Measurements from ENCODE around the gene LTBP3. TPM values are rescaled to one million over a fixed set of nuclear protein-coding genes. Genes with fewer than 3 reads are reported as not detected.

LTBP3 gene
- total and polyA plus RNA-seq, 9 of the 15 experiments (the other 6 are each of a cell fraction or from before 2014, with no cell fraction given) = 0.06 to 20.5 (median 4.8) TPM

DNA sequence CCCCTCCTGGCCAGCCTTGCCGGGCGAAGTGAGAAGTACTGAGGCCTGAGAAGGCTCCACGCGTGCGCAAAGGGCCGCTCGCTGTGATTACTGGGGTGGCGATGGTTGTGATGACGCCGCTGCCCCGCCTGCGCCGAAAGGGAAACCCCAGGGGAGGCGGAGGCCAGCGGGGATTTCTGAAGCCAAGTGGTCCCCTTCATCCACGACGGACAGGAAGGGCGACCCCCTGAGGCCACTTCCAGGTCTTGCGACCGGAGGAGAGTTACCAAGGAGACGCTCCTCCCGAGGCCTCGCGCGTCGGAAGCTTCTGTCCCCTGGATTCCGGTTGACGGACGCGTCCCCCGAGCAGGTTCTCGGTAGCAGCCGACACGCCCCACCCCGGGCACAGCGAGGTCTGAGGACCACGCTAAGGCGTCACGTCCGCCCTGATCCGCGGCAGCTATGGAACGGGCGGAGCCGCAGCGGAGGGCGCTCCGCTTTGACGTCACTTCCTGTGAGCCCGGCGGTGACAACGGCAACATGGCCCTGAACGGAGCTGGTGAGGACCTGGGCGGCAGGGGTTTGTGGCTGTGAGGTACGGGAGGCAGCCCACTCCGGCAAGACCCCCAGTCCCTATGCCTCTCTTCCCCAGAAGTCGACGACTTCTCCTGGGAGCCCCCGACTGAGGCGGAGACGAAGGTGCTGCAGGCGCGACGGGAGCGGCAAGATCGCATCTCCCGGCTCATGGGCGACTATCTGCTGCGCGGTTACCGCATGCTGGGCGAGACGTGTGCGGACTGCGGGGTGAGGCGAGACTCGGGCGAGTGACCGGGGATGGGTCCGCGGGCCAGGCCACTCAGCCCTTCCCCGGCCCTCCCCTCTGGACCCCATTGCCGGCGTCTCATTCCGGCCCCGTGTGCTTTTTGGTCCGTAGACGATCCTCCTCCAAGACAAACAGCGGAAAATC is 12.1 kb upstream of the LTBP3 start, which contains the start of gene ZNRD2 (continued):
- peak; percentile 84 to 97 (median 95) for TF ChIP-seq ZBTB11 (CRISPR knock-in tag; IDR thresholded peaks at IDR 0.05)
- TF ChIP-seq CTCFL (IDR thresholded peaks at IDR 0.05; ENCODE audit: borderline replicate concordance, insufficient read depth, low read depth, low read length, poor library complexity, severe bottlenecking) = peak; percentile 45
- TF ChIP-seq ELF4 (CRISPR knock-in tag; IDR thresholded peaks at IDR 0.05) = 0 out of 2 replicates have a peak, but pooled peaks have one; percentile 35
- TF ChIP-seq NR2C1 (IDR thresholded peaks at IDR 0.05) = peak; percentile 68; the same call in 1 of the 2 replicates
- peak; percentile 71 for TF ChIP-seq NR2C1 (tag; IDR thresholded peaks at IDR 0.05)
- TF ChIP-seq ZNF197 (CRISPR knock-in tag; IDR thresholded peaks at IDR 0.05; ENCODE audit: low read depth) = no peak
- TF ChIP-seq, protein P1, sequence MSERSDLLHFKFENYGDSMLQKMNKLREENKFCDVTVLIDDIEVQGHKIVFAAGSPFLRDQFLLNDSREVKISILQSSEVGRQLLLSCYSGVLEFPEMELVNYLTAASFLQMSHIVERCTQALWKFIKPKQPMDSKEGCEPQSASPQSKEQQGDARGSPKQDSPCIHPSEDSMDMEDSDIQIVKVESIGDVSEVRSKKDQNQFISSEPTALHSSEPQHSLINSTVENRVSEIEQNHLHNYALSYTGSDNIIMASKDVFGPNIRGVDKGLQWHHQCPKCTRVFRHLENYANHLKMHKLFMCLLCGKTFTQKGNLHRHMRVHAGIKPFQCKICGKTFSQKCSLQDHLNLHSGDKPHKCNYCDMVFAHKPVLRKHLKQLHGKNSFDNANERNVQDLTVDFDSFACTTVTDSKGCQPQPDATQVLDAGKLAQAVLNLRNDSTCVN (CRISPR knock-in tag; IDR thresholded peaks at IDR 0.05) = 0 out of 2 replicates have a peak, but pooled peaks have one; percentile 32
- peak; percentile 94 for TF ChIP-seq HCFC1 (IDR thresholded peaks at IDR 0.05; ENCODE audit: low read depth, low read length)
- TF ChIP-seq ZEB2 (IDR thresholded peaks at IDR 0.05) = peak; percentile 74; the same call in 1 of the 2 replicates
- peak; percentile 53; the same call in 1 of the 2 replicates for TF ChIP-seq ZFP91 (CRISPR knock-in tag; IDR thresholded peaks at IDR 0.05)
- peak; percentile 74; the same call in 1 of the 2 replicates for TF ChIP-seq MYC (IDR thresholded peaks at IDR 0.05; ENCODE audit: low read depth, low read length)
- 0 out of 2 replicates have a peak, but pooled peaks have one; percentile 45 for TF ChIP-seq MYC (CRISPR knock-in tag; IDR thresholded peaks at IDR 0.05; ENCODE audit: borderline replicate concordance, low read depth)
- peak; percentile 55 for TF ChIP-seq NEUROD1 (IDR thresholded peaks at IDR 0.05; ENCODE audit: borderline replicate concordance, low read depth, low read length, partially characterized antibody)
- TF ChIP-seq GATA2 (CRISPR knock-in tag; IDR thresholded peaks at IDR 0.05) = 0 out of 2 replicates have a peak, but pooled peaks have one; percentile 28
- TF ChIP-seq MEF2A (IDR thresholded peaks at IDR 0.05; ENCODE audit: control insufficient read depth, low read depth, low read length) = 0 out of 2 replicates have a peak, but pooled peaks have one; percentile 3
- peak; percentile 99 for TF ChIP-seq SIN3B (IDR thresholded peaks at IDR 0.05; ENCODE audit: low read depth)
